ENCODE measurements around the gene SLC25A26.

DNA sequence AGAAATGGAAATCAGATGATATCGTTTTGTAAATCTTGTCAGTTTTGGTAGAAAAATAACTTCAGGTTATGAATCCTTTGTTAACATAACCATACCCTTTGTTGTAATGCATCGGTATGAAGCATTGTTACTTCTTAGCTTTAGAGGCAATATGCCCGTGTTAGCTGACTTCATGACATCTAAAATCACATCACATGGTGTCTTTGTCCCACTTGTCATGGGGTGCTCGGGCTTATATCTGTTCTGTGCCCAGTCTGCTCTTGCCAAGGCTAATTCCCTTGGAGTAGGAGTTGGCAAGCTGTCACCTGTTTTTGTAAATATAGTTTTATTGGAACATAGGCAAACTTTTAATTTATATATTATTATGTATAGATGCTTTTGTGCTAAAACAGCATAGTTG, 39.6 kb downstream of the SLC25A26 start:
- TF ChIP-seq, protein P1, sequence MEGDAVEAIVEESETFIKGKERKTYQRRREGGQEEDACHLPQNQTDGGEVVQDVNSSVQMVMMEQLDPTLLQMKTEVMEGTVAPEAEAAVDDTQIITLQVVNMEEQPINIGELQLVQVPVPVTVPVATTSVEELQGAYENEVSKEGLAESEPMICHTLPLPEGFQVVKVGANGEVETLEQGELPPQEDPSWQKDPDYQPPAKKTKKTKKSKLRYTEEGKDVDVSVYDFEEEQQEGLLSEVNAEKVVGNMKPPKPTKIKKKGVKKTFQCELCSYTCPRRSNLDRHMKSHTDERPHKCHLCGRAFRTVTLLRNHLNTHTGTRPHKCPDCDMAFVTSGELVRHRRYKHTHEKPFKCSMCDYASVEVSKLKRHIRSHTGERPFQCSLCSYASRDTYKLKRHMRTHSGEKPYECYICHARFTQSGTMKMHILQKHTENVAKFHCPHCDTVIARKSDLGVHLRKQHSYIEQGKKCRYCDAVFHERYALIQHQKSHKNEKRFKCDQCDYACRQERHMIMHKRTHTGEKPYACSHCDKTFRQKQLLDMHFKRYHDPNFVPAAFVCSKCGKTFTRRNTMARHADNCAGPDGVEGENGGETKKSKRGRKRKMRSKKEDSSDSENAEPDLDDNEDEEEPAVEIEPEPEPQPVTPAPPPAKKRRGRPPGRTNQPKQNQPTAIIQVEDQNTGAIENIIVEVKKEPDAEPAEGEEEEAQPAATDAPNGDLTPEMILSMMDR (IDR thresholded peaks at IDR 0.05) = no peak
- no peak for TF ChIP-seq POLR2A (IDR thresholded peaks at IDR 0.05)

Measured in body of pancreas (tissue), 4 donors.